Endothelial cell of umbilical vein (primary cell): ENCODE measurements around the gene TTLL11.

Experiments
- EZH2 ChIP-seq: IDR thresholded peaks from 2 replicates; pipeline ENCODE4 v1.6.1; 2012; ENCODE audit warnings: borderline replicate concordance, low read depth, mild to moderate bottlenecking, moderate library complexity, low read length, inconsistent platforms; ENCODE audit not compliant: severe bottlenecking
- GATA2 ChIP-seq: IDR thresholded peaks from 2 replicates; pipeline ENCODE4 v1.7.0; 2011; ENCODE audit warnings: low read depth, mild to moderate bottlenecking, moderate library complexity, mixed read lengths, low read length; ENCODE audit not compliant: insufficient read length, insufficient read depth
- MYC ChIP-seq: IDR thresholded peaks from one replicate; pipeline ENCODE4 v1.6.1; 2011; ENCODE audit warnings: mild to moderate bottlenecking, low read depth, low read length
- POLR2A ChIP-seq: IDR thresholded peaks from 2 replicates; pipeline ENCODE4 v1.6.1; 2012; ENCODE audit warnings: low read depth, mild to moderate bottlenecking, control low read depth, low read length
- POLR2AphosphoS5 ChIP-seq: IDR thresholded peaks from 2 replicates; pipeline ENCODE4 v1.6.1; 2012; ENCODE audit warnings: low read depth, mild to moderate bottlenecking, control low read depth, low read length, moderate library complexity; ENCODE audit not compliant: insufficient read depth
- TF ChIP-seq, protein P1 (sequence below), 2 donors: IDR thresholded peaks; 1 replicate in 1 of 2; 2 replicates in 1 of 2; pipeline ENCODE4 v1.5.1; 2011; ENCODE audit warnings: low read length in 2 of 2, mild to moderate bottlenecking in 2 of 2, moderate library complexity in 2 of 2, control low read depth in 1 of 2, inconsistent platforms in 1 of 2, low read depth in 1 of 2; ENCODE audit not compliant: insufficient read depth in 1 of 2; ENCODE audit errors: extremely low read depth in 1 of 2

GRCh38 chr9:121825031-121825691 lies 267.9 kb downstream of the TTLL11 start:
- TF ChIP-seq GATA2 = no peak
- TF ChIP-seq, protein P1, sequence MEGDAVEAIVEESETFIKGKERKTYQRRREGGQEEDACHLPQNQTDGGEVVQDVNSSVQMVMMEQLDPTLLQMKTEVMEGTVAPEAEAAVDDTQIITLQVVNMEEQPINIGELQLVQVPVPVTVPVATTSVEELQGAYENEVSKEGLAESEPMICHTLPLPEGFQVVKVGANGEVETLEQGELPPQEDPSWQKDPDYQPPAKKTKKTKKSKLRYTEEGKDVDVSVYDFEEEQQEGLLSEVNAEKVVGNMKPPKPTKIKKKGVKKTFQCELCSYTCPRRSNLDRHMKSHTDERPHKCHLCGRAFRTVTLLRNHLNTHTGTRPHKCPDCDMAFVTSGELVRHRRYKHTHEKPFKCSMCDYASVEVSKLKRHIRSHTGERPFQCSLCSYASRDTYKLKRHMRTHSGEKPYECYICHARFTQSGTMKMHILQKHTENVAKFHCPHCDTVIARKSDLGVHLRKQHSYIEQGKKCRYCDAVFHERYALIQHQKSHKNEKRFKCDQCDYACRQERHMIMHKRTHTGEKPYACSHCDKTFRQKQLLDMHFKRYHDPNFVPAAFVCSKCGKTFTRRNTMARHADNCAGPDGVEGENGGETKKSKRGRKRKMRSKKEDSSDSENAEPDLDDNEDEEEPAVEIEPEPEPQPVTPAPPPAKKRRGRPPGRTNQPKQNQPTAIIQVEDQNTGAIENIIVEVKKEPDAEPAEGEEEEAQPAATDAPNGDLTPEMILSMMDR (IDR thresholded peaks at IDR 0.05; ENCODE audit: extremely low read depth in 1 of 2, insufficient read depth in 1 of 2, low read depth in 1 of 2, low read length in 2 of 2) = no peak
- TF ChIP-seq EZH2 = no peak
- TF ChIP-seq POLR2A = no peak
- TF ChIP-seq POLR2AphosphoS5 = no peak
- no peak for TF ChIP-seq MYC
